ENCODE measurements around the gene MSL1. TPM values are rescaled to one million over a fixed set of nuclear protein-coding genes. Genes with fewer than 3 reads are reported as not detected.

Gene MSL1
- total and polyA plus RNA-seq, 2 of the 4 experiments (the other 2 are of a cell fraction), result 28.3 to 48.4 TPM

- Histone ChIP-seq H4K8ac (ENCODE audit: low read depth in 2 of 2, low read length in 2 of 2) (no peak overlapping the region), H2AK5ac (ENCODE audit: low read depth, low read length) (0 out of 2 replicates have a peak overlapping the region, but pooled peaks have one; percentile 1), H2BK120ac (ENCODE audit: low read depth, low read length) (no peak overlapping the region), H3K27ac (ENCODE audit: insufficient read depth, low read length) (no peak overlapping the region), H2BK15ac (ENCODE audit: low read depth, low read length) (no peak overlapping the region), H3K4me3 (ENCODE audit: insufficient read depth, low read depth, low read length) (no peak overlapping the region), H2AK9ac (replicated peaks; ENCODE audit: low read depth, low read length, poor library complexity) (peak overlapping the region; percentile 76), H3K4me1 (ENCODE audit: control insufficient read depth, insufficient read depth, low read length) (peaks cover 17% of the 10 kb centered on the region), H3K9me3 (ENCODE audit: control insufficient read depth, insufficient read depth, low read length) (no peaks in the 10 kb centered on the region), H3K79me1 (ENCODE audit: low read depth in 1 of 2, low read length in 2 of 2) (peaks cover 4 to 19% of the 10 kb centered on the region in 2 experiments), H2BK5ac (ENCODE audit: low read depth, low read length, poor library complexity, severe bottlenecking) (no peak overlapping the region), H2BK20ac (ENCODE audit: low read depth, low read length) (0 out of 2 replicates have a peak overlapping the region, but pooled peaks have one; percentile 14), H3K9me1 (ENCODE audit: insufficient read depth, low read length) (peaks cover 8% of the 10 kb centered on the region; the same call in 1 of the 2 replicates), H3K56ac (ENCODE audit: extremely low read depth, insufficient read depth, low read length) (no peak overlapping the region), H3K27me3 (ENCODE audit: control insufficient read depth, insufficient read depth, low read length) (no peaks in the 10 kb centered on the region), H4K91ac (ENCODE audit: insufficient read depth, low read depth, low read length) (no peak overlapping the region), H2AFZ (replicated peaks; ENCODE audit: low read length, poor library complexity) (peak overlapping the region; percentile 41), H3K36me3 (ENCODE audit: control insufficient read depth, insufficient read depth, low read length) (peaks cover 30% of the 10 kb centered on the region), H3K18ac (ENCODE audit: low read depth, low read length) (no peak overlapping the region), H3K4ac (ENCODE audit: low read depth, low read length) (peak overlapping the region; percentile 25; the same call in 1 of the 2 replicates), H3K23ac (ENCODE audit: low read depth, low read length) (0 out of 2 replicates have a peak overlapping the region, but pooled peaks have one; percentile 31), H4K5ac (ENCODE audit: low read depth, low read length) (no peak overlapping the region), H4K20me1 (ENCODE audit: insufficient read depth, low read length) (peaks cover 14% of the 10 kb centered on the region), H3K4me2 (ENCODE audit: low read depth, low read length) (peak overlapping the region; percentile 33; the same call in 1 of the 2 replicates), H3K9ac (ENCODE audit: low read depth, low read length) (no peak overlapping the region), H3K14ac (replicated peaks; ENCODE audit: low read depth, low read length) (peak overlapping the region; percentile 22; the same call in 1 of the 2 replicates)
- no TSS peak for BruUV-seq (replicated peaks)
- ChIA-PET POLR2A (ENCODE audit: unreplicated experiment) (no interaction called here), CTCF (no interaction called here)
- TF ChIP-seq POLR2A (IDR thresholded peaks at IDR 0.05; ENCODE audit: low read depth, low read length) (no peak), MAZ (IDR thresholded peaks at IDR 0.05; ENCODE audit: borderline replicate concordance, low read depth, low read length) (no peak), CTCF (conservative IDR thresholded peaks at IDR 0.05; ENCODE audit: low read depth, low read length) (no peak), CHD1 (IDR thresholded peaks at IDR 0.05; ENCODE audit: low read depth, low read length) (no peak), RFX5 (IDR thresholded peaks at IDR 0.05; ENCODE audit: low read depth, low read length) (no peak), BHLHE40 (IDR thresholded peaks at IDR 0.05; ENCODE audit: low read depth, low read length) (no peak), FOS (IDR thresholded peaks at IDR 0.05; ENCODE audit: low read depth, low read length) (no peak), ELK1 (IDR thresholded peaks at IDR 0.05; ENCODE audit: borderline replicate concordance, low read depth, low read length) (no peak), NFE2L2 (IDR thresholded peaks at IDR 0.05; ENCODE audit: low read depth, low read length) (no peak), RCOR1 (IDR thresholded peaks at IDR 0.05; ENCODE audit: insufficient replicate concordance, low read length) (no peak), MAFK (IDR thresholded peaks at IDR 0.05; ENCODE audit: low read depth, low read length) (no peak), RAD21 (IDR thresholded peaks at IDR 0.05; ENCODE audit: low read length) (no peak), CEBPB (IDR thresholded peaks at IDR 0.05; ENCODE audit: low read depth, low read length) (no peak), MXI1 (IDR thresholded peaks at IDR 0.05; ENCODE audit: borderline replicate concordance, low read depth, low read length) (no peak), USF2 (IDR thresholded peaks at IDR 0.05; ENCODE audit: low read depth, low read length) (no peak), SMC3 (IDR thresholded peaks at IDR 0.05; ENCODE audit: low read depth, low read length) (no peak)
- dilution Hi-C loops (cut with HindIII; ENCODE audit: low sequenced_read_pairs, unreplicated experiment) (no loop called here), intact Hi-C loops (cut with micrococcal nuclease) (no loop called here), in situ Hi-C loops (cut with MboI; ENCODE audit: low sequenced_read_pairs) (no loop called here)
- DNase-seq, result no peak
- ATAC-seq (ENCODE audit: low read depth), result no peak
- 67% methylated on average over 1 of the region's 2 CpGs; no CpG with 5 or more reads in 1 of the 2 experiments for WGBS, 2 experiments (ENCODE audit: extremely low coverage in 2 of 2, insufficient read length in 1 of 2)
Observed at GRCh38 chr17:40176754-40177110, 55.0 kb downstream of the MSL1 start.
